Astrocyte (in vitro differentiated cells and primary cell): ENCODE results near the gene PPP2R3B. TPM values are rescaled to one million over a fixed set of nuclear protein-coding genes. Genes with fewer than 3 reads are reported as not detected.

Source experiments
- DNase-seq: peaks from one replicate; pipeline ENCODE4 v3.0.0-alpha.2; 2010; ENCODE audit warnings: low read depth
- FAIRE-seq: peaks from 2 replicates; lab custom pipeline; 2011; peaks lifted over from hg19 to GRCh38; lab: Jason Lieb, UNC
- H2AFZ ChIP-seq: 2 replicates; pipeline ENCODE4 v1.6.0; 2012; ENCODE audit warnings: low read depth, low read length, inconsistent platforms
- H3K27ac ChIP-seq: 2 replicates; pipeline ENCODE4 v1.5.1; 2011; ENCODE audit warnings: low read depth, low read length, inconsistent platforms
- H3K27me3 ChIP-seq: 2 replicates; pipeline ENCODE4 v1.6.0; 2011; ENCODE audit warnings: low read length, inconsistent platforms; ENCODE audit not compliant: insufficient read depth
- H3K36me3 ChIP-seq: 2 replicates; pipeline ENCODE4 v1.5.1; 2011; ENCODE audit warnings: low read length, inconsistent platforms; ENCODE audit not compliant: insufficient read depth
- H3K4me1 ChIP-seq: 2 replicates; pipeline ENCODE4 v1.5.1; 2011; ENCODE audit warnings: low read length, inconsistent platforms; ENCODE audit not compliant: insufficient read depth
- H3K4me2 ChIP-seq: 2 replicates; pipeline ENCODE4 v1.6.0; 2012; ENCODE audit warnings: low read length, inconsistent platforms
- H3K4me3 ChIP-seq: 2 replicates; pipeline ENCODE4 v1.5.1; 2011; ENCODE audit warnings: low read depth, mild to moderate bottlenecking, low read length, inconsistent platforms; ENCODE audit not compliant: insufficient read depth
- H3K79me2 ChIP-seq: 2 replicates; pipeline ENCODE4 v1.6.0; 2012; ENCODE audit warnings: mild to moderate bottlenecking, low read length, inconsistent platforms; ENCODE audit not compliant: insufficient read depth
- H3K9ac ChIP-seq: 2 replicates; pipeline ENCODE4 v1.6.0; 2012; ENCODE audit warnings: mild to moderate bottlenecking, low read length, inconsistent platforms
- H3K9me3 ChIP-seq: 2 replicates; pipeline ENCODE4 v1.5.1; 2012; ENCODE audit warnings: low read depth, mild to moderate bottlenecking, low read length, inconsistent platforms; ENCODE audit not compliant: insufficient read depth
- H4K20me1 ChIP-seq: 2 replicates; pipeline ENCODE4 v1.6.0; 2012; ENCODE audit warnings: low read length, inconsistent platforms; ENCODE audit not compliant: insufficient read depth
- H3K27ac Mint-ChIP-seq: one replicate; pipeline ENCODE4 v1.8.0; 2021; ENCODE audit warnings: mild to moderate bottlenecking, mixed read lengths; ENCODE audit not compliant: unreplicated experiment
- H3K27me3 Mint-ChIP-seq: one replicate; pipeline ENCODE4 v1.8.0; 2021; ENCODE audit warnings: low read depth, mixed read lengths; ENCODE audit not compliant: unreplicated experiment
- H3K36me3 Mint-ChIP-seq: one replicate; pipeline ENCODE4 v1.8.0; 2021; ENCODE audit warnings: low read depth, mixed read lengths; ENCODE audit not compliant: unreplicated experiment
- H3K4me1 Mint-ChIP-seq: one replicate; pipeline ENCODE4 v1.8.0; 2021; ENCODE audit warnings: low read depth, mixed read lengths; ENCODE audit not compliant: unreplicated experiment
- H3K4me3 Mint-ChIP-seq: one replicate; pipeline ENCODE4 v1.8.0; 2021; ENCODE audit warnings: mild to moderate bottlenecking, moderate library complexity, mixed read lengths; ENCODE audit not compliant: unreplicated experiment
- H3K9me3 Mint-ChIP-seq: one replicate; pipeline ENCODE4 v1.8.0; 2021; ENCODE audit warnings: mild to moderate bottlenecking, mixed read lengths; ENCODE audit not compliant: unreplicated experiment
- EZH2 ChIP-seq: IDR thresholded peaks from 2 replicates; pipeline ENCODE4 v1.6.1; 2012; ENCODE audit warnings: mild to moderate bottlenecking, low read length, inconsistent platforms; ENCODE audit not compliant: insufficient read depth
- total RNA-seq: library from RNA; stranded (reverse); gene quantifications from 2 replicates; pipeline ENCODE4 v1.2.1, GENCODE V29; 2021
- TF ChIP-seq, protein P1 (sequence below): IDR thresholded peaks from 2 replicates; pipeline ENCODE4 v1.5.1; 2011; ENCODE audit warnings: low read depth, mild to moderate bottlenecking, inconsistent platforms, low read length, moderate library complexity; ENCODE audit not compliant: insufficient read depth

PPP2R3B gene
- total RNA-seq, 1 donor from 2014 or later = 44.7 TPM

DNA sequence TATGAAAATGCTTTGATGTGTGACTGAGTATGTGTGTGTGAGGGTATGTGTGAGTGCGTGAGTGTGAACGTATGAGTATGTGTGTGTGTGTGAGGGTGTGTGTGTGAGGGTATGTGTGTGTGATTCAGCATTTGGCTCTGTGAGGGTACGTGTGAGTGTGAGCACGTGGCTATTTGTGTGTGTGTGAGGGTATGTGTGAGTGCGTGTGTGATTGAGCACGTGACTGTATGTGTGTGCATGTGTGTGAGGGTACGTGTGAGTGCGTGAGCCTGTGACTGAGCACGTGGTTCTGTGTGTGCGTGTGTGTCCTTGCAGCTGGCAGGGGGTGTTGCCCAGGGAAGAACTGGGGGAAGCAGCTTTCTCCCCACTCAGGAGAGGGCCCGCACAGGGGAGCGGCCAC is 16.1 kb upstream of the PPP2R3B start:
- TF ChIP-seq EZH2 = no peak
- TF ChIP-seq, protein P1, sequence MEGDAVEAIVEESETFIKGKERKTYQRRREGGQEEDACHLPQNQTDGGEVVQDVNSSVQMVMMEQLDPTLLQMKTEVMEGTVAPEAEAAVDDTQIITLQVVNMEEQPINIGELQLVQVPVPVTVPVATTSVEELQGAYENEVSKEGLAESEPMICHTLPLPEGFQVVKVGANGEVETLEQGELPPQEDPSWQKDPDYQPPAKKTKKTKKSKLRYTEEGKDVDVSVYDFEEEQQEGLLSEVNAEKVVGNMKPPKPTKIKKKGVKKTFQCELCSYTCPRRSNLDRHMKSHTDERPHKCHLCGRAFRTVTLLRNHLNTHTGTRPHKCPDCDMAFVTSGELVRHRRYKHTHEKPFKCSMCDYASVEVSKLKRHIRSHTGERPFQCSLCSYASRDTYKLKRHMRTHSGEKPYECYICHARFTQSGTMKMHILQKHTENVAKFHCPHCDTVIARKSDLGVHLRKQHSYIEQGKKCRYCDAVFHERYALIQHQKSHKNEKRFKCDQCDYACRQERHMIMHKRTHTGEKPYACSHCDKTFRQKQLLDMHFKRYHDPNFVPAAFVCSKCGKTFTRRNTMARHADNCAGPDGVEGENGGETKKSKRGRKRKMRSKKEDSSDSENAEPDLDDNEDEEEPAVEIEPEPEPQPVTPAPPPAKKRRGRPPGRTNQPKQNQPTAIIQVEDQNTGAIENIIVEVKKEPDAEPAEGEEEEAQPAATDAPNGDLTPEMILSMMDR = no peak
- Histone ChIP-seq H3K4me2 (no peak overlapping the region), H3K79me2 (no peaks in the 10 kb centered on the region), H3K4me1 (no peaks in the 10 kb centered on the region), H4K20me1 (no peaks in the 10 kb centered on the region), H3K9me3 (no peaks in the 10 kb centered on the region), H2AFZ (no peak overlapping the region), H3K9ac (no peak overlapping the region), H3K27ac (no peak overlapping the region), H3K36me3 (no peaks in the 10 kb centered on the region), H3K4me3 (no peak overlapping the region), H3K27me3 (no peaks in the 10 kb centered on the region)
- Mint-ChIP-seq H3K9me3 (no peaks in the 10 kb centered on the region), H3K27ac (no peak overlapping the region), H3K4me1 (no peaks in the 10 kb centered on the region), H3K36me3 (no peaks in the 10 kb centered on the region), H3K27me3 (no peaks in the 10 kb centered on the region), H3K4me3 (no peak overlapping the region)
- no peak for DNase-seq
- no peak for FAIRE-seq

DNA sequence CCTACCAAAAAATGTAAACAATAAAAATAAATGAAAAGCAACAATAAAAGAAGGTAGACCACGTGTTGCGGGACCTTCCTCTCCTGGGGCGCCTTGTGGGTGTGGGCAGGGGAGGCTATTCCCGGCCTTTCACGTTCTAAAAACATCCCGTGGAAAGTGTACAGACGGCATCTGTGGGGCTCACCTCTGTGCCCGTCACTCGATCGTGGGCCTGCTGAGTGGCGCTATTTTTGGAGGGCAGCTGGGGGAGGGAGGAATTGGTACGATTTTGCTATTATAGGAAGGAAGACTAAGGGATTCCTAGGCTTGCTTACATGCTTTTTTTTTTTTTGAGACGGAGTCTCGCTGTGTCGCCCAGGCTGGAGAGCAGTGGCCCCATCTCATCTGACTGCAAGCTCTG is 13.6 kb upstream of the PPP2R3B start:
- no peaks in the 10 kb centered on the region for H3K27me3 ChIP-seq
- Mint-ChIP-seq H3K4me3 (no peak overlapping the region), H3K9me3 (no peaks in the 10 kb centered on the region), H3K36me3 (no peaks in the 10 kb centered on the region), H3K27me3 (no peaks in the 10 kb centered on the region), H3K4me1 (no peaks in the 10 kb centered on the region), H3K27ac (peak overlapping the region; percentile 34)
- H3K9me3 ChIP-seq = no peaks in the 10 kb centered on the region
- H3K9ac ChIP-seq = no peak overlapping the region
- no peaks in the 10 kb centered on the region for H3K79me2 ChIP-seq
- FAIRE-seq (no peak), DNase-seq (no peak)
- H4K20me1 ChIP-seq = no peaks in the 10 kb centered on the region
- no peaks in the 10 kb centered on the region for H3K36me3 ChIP-seq
- no peak overlapping the region for H3K27ac ChIP-seq
- H2AFZ ChIP-seq = no peak overlapping the region
- no peak overlapping the region for H3K4me3 ChIP-seq
- H3K4me2 ChIP-seq = no peak overlapping the region
- H3K4me1 ChIP-seq = peaks cover 3% of the 10 kb centered on the region
- TF ChIP-seq EZH2 = no peak
- TF ChIP-seq, protein P1 = no peak

DNA sequence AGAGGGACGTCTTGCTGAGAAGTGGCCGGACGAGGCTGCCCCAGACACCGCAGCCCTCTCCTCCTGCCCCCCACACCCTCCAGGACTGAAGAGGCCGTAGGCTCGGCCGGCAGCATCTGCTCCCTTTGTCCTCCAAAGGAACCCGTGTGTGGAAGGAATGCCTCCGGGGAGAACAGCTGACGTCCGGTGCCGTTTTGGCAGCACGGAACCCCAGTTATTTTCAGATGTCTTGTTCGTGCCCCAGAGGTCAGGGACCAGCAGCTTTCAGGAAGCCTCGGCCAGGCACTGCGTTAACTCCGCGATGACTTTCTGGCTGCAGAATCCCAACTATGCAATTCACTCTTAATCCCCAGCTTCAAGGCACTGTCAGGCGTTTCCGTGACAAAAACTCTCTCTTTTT is 10.9 kb upstream of the PPP2R3B start:
- Histone ChIP-seq H3K36me3 (no peaks in the 10 kb centered on the region), H3K27me3 (no peaks in the 10 kb centered on the region), H3K4me3 (no peak overlapping the region), H3K79me2 (no peaks in the 10 kb centered on the region), H4K20me1 (no peaks in the 10 kb centered on the region), H3K9ac (no peak overlapping the region), H3K4me1 (peaks cover 3% of the 10 kb centered on the region), H3K9me3 (no peaks in the 10 kb centered on the region), H3K4me2 (peak overlapping the region; percentile 82), H3K27ac (peak overlapping the region; percentile 25), H2AFZ (peak overlapping the region; percentile 87)
- peak; percentile 56 for DNase-seq
- TF ChIP-seq, protein P1 = no peak
- TF ChIP-seq EZH2 = no peak
- FAIRE-seq = no peak
- no peaks in the 10 kb centered on the region for H3K36me3 Mint-ChIP-seq
- H3K9me3 Mint-ChIP-seq = no peaks in the 10 kb centered on the region
- H3K27ac Mint-ChIP-seq = peak overlapping the region; percentile 41
- no peaks in the 10 kb centered on the region for H3K27me3 Mint-ChIP-seq
- H3K4me3 Mint-ChIP-seq = no peak overlapping the region
- H3K4me1 Mint-ChIP-seq = no peaks in the 10 kb centered on the region
